GM23248 (cell line): ENCODE measurements around the gene ZNF532.

ENCODE experiments used
- EZH2 ChIP-seq: fragments of 200-600 bp; sonication (generic); IDR thresholded peaks from 2 replicates; pipeline ENCODE4 v1.6.1; 2018; ENCODE audit warnings: antibody characterized with exemption, mild to moderate bottlenecking; ENCODE audit not compliant: insufficient read depth, poor library complexity, severe bottlenecking
- EZH2phosphoT487 ChIP-seq: fragments of 200-600 bp; sonication (generic); IDR thresholded peaks from 2 replicates; pipeline ENCODE4 v1.6.1; 2018; ENCODE audit warnings: antibody characterized with exemption, moderate library complexity, mild to moderate bottlenecking, low read depth; ENCODE audit not compliant: insufficient read depth

- no peak for TF ChIP-seq EZH2phosphoT487
- no peak for TF ChIP-seq EZH2
Measured at GRCh38 chr18:58965291-58966004, 100.8 kb downstream of the ZNF532 start.
